NCI-H2196 (cell line): ENCODE data around the gene FMO5.
"Not testable (repeated sequence)": the region's sequence is repeated elsewhere in the genome, so short reads cannot be mapped to it uniquely, and the experiment has no call there.

Experiments used
- DNase-seq: peaks from one replicate; lab custom pipeline; 2025; ENCODE audit not compliant: unreplicated experiment; lab: John Stamatoyannopoulos, UW

FMO5 gene

GRCh38 chr1:147240131-147240721 is 15.1 kb upstream of the FMO5 start:
- peak; percentile 6 for DNase-seq

GRCh38 chr1:147238925-147239820 is 14.0 kb upstream of the FMO5 start:
- DNase-seq = no peak

GRCh38 chr1:147238053-147238902 is 13.1 kb upstream of the FMO5 start:
- DNase-seq = peak; percentile 29

- peak; percentile 41 for DNase-seq
These were observed 12.0 kb upstream of the FMO5 start for GRCh38 chr1:147236959-147237791.

- DNase-seq = no peak
These were observed 11.3 kb upstream of the FMO5 start for GRCh38 chr1:147236448-147236847.

GRCh38 chr1:147235822-147236221 is 10.7 kb upstream of the FMO5 start:
- no peak for DNase-seq

- not testable (repeated sequence) for DNase-seq
These were observed 8.8 kb upstream of the FMO5 start for GRCh38 chr1:147233903-147234302.

- not testable (repeated sequence) for DNase-seq
These were observed 5.9 kb upstream of the FMO5 start for GRCh38 chr1:147231032-147231431.

- peak; percentile 6 for DNase-seq
These were observed 1.2 kb downstream of the FMO5 start for GRCh38 chr1:147223740-147224615.

GRCh38 chr1:147218606-147219005 is 6.5 kb downstream of the FMO5 start:
- no peak for DNase-seq

GRCh38 chr1:147217141-147217540 is 8.0 kb downstream of the FMO5 start:
- no peak for DNase-seq

GRCh38 chr1:147216124-147216523 is 9.0 kb downstream of the FMO5 start:
- DNase-seq = no peak

- peak; percentile 32 for DNase-seq
These were observed 9.6 kb downstream of the FMO5 start for GRCh38 chr1:147215540-147215916.

GRCh38 chr1:147214842-147215539 is 10.1 kb downstream of the FMO5 start:
- no peak for DNase-seq

GRCh38 chr1:147214325-147214724 is 10.8 kb downstream of the FMO5 start:
- no peak for DNase-seq

- DNase-seq = no peak
These were observed 11.9 kb downstream of the FMO5 start for GRCh38 chr1:147213271-147213670.

- no peak for DNase-seq
These were observed 13.6 kb downstream of the FMO5 start for GRCh38 chr1:147211577-147211976.

- no peak for DNase-seq
These were observed 14.2 kb downstream of the FMO5 start for GRCh38 chr1:147210987-147211386.
